ENCODE measurements around the gene CCDC191.

- no peak for TF ChIP-seq CTCF (IDR thresholded peaks at IDR 0.05)
- no peak for TF ChIP-seq POLR2A (IDR thresholded peaks at IDR 0.05)
Observed at GRCh38 chr3:114104414-114104813, 48.1 kb upstream of the CCDC191 start.
